Right lung (tissue), 10 donors: ENCODE results near the gene TRAIP. TPM values are rescaled to one million over a fixed set of nuclear protein-coding genes. Genes with fewer than 3 reads are reported as not detected.
"Not testable (repeated sequence)": the region's sequence is repeated elsewhere in the genome, so short reads cannot be mapped to it uniquely, and the experiment has no call there.

Experiments used
- DNase-seq, 2 donors: peaks; one replicate each; pipeline ENCODE4 v3.0.0-alpha.2; 2013
- long read RNA-seq, 8 donors: transcript quantifications; one replicate each; lab custom pipeline, GENCODE V29; 2026
- polyA plus RNA-seq, 5 donors: library from polyadenylated mRNA; unstranded; fragments of 120-200 nt; gene quantifications; one replicate each; pipeline versions ENCODE4 v1.2.1 to v1.2.3, GENCODE V29; 2013; ENCODE audit warnings: inconsistent platforms in 1 of 5, low replicate concordance in 1 of 5; ENCODE audit not compliant: insufficient read length in 5 of 5, insufficient read depth in 1 of 5

Gene TRAIP, protein sequence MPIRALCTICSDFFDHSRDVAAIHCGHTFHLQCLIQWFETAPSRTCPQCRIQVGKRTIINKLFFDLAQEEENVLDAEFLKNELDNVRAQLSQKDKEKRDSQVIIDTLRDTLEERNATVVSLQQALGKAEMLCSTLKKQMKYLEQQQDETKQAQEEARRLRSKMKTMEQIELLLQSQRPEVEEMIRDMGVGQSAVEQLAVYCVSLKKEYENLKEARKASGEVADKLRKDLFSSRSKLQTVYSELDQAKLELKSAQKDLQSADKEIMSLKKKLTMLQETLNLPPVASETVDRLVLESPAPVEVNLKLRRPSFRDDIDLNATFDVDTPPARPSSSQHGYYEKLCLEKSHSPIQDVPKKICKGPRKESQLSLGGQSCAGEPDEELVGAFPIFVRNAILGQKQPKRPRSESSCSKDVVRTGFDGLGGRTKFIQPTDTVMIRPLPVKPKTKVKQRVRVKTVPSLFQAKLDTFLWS
- polyA plus RNA-seq, result 10 to 100 TPM in 3 of 5 donors, 1 to 10 TPM in 2; 9.8 to 16.0 (median 12.6) TPM
- long read RNA-seq, donor 1, partial matches to known transcripts, result 0 of 1 reads
- long read RNA-seq, donor 1, other reads (novel, unspliced or antisense), result 0 of 1 reads
- long read RNA-seq, donor 2, partial matches to known transcripts, result 0 of 2 reads
- long read RNA-seq, donor 2, other reads (novel, unspliced or antisense), result 0 of 2 reads
- long read RNA-seq, donor 3, partial matches to known transcripts, result 0 of 2 reads
- long read RNA-seq, donor 3, other reads (novel, unspliced or antisense), result 0 of 2 reads
- long read RNA-seq, donor 4, result 0 reads
- long read RNA-seq, donor 5, result 0 reads
- long read RNA-seq, donor 6, partial matches to known transcripts, result 0 of 2 reads
- long read RNA-seq, donor 6, other reads (novel, unspliced or antisense), result 0 of 2 reads
- long read RNA-seq, donor 7, partial matches to known transcripts, result 0 of 5 reads
- long read RNA-seq, donor 7, other reads (novel, unspliced or antisense), result 0 of 5 reads
- long read RNA-seq, donor 8, partial matches to known transcripts, result 86 of 86 reads
- long read RNA-seq, donor 8, other reads (novel, unspliced or antisense), result 0 of 86 reads

GRCh38 chr3:49856181-49857005 lies at the start of gene TRAIP:
TRAIP (minus strand) TSS chr3:49856564; CDS start chr3:49856453, 111 bp downstream.
- peak; percentile 95 to 97 for DNase-seq

GRCh38 chr3:49904448-49904847 lies 48.1 kb upstream of the TRAIP start:
- not testable (repeated sequence) for DNase-seq

DNA sequence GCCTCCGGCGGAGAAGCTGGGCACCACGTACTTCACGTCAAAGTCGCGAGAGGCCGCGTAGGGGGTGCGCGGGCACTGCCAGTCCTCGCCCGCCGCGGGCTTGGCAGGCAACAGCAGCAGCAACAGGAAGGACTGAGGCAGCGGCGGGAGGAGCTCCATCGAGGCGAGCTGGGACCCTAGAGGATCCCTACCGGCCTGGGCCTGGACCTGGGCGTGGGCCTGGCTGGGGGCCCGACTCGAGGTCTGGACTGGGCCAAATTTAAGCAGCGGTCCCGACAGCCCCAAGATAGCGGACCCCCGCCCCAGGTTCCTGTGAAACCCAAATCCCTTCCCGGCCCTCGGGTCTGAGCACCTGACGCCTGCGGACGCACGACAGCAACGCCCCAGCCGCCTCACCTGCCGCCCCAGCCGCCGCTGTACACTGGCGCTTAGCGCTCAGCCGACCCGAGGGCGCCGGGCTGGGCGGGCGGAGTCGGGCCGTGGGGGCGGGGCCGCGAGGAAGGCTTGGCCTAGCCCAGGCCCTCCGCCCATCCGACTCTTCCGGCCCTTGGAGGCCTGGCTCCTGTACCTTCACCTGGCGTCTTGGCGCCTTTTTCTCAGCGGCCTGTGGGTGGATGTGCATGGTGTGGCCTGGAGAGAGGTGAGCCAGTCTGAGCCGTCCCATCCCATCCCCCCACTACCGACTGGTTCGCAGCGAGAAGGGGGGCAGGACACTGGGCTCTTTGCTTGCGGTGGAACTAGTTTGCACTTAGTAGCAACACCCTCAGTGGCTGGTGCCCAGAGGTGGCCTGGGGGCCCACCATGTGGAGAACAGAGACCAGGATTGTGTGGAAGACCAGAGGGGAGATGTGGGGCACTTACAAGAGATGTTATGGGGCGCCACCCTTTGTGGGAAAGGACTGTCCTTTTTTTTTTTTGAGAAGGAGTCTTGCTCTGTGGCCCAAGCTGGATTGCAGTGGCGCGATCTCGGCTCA lies 47.4 kb upstream of the TRAIP start, which contains the start of gene MST1R:
Gene MST1R (minus strand): TSS at position 423 of the 974 bp plus-strand sequence. CDS start 264 bp downstream, at position 159.
- peak; percentile 59 to 67 for DNase-seq

DNA sequence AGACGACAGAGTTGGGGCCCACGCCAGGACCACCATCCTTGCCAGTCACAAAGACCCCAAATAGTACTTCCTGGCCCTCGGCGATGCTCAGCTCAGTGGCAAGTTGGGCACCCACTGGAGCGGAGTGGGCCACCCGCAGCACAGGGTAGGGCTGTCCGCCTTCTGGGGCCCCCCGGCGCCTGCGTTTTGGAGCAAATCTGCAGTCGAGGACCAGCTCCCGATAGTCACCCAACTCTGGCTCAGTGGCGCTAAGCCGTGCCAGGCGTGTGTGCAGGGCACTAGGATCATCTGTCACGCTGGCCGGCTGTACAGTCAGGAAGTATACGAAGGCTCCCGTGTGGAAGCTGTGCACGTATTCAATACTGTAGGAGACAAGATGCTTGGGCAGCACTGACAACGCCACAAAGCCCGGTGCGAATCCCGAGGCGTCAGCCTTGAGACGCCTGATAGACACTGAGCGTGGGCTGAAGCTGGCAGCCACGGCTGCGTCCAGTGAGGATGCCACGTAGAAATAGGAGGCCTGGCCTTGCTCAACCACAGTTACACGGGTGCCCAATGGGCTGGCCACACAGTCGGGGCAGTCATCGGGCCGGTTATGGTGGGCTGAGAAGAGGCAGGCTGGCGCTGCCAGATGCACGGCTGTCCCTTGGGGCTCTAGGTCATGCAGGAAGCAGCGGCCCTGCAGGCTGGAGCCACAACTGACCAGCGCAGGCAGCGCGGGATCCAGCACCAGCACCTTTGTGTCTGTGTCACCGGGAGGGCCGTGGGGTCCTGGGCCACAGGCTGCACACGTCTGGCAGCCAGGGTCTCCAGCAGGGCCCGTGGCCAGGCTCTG lies 46.4 kb upstream of the TRAIP start:
- DNase-seq, result no peak

DNA sequence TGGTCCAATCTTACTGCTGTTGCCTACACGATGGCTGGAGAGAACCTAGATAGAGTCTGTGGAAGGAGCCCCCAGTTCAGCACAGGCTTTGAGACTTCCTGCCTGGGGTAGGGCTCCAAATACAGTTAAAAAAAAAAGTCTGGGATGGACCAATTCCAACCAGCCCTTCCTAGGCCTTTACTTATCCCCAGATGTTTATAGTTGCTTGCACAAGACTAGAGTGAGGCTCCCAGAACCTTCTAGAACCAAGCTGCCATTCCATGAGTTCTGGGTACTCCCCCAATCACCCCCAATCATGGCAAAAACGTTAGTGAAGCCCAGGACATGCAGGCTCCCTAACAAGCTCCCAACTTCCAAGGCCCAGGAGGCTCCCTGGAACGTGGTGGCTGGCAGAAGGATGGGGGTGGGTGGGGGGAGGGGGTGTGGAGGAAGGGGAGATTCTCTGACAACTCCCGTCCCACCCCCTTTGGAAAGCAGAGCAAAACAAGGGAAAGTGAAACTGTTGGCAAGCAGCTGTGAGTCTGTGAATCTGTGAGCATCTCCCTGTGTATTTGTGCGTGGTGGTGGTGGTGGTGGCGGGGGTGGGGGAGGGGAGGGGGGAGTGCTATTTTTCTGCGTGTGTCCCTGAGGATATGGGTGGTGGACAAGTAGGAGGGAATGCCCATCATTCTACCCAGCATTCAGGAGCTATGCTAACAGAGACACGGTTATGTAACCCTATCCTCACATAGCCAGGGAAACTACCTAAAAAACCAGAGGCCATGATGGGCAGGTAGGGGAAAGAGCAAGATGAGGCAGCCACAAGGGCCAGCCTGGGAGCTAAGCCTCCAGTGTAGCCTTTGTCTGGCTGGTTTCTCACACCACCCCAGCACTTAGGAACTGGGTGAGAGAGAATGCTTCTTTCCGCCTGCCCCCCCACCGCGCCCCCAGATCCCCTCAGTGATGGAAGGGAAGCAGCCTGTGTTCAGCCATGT lies 45.3 kb upstream of the TRAIP start:
- peak; percentile 35 to 36 for DNase-seq

- DNase-seq, result no peak
These were observed 44.3 kb upstream of the TRAIP start for GRCh38 chr3:49900491-49901153.

GRCh38 chr3:49899815-49900214 lies 43.5 kb upstream of the TRAIP start:
- no peak for DNase-seq

DNA sequence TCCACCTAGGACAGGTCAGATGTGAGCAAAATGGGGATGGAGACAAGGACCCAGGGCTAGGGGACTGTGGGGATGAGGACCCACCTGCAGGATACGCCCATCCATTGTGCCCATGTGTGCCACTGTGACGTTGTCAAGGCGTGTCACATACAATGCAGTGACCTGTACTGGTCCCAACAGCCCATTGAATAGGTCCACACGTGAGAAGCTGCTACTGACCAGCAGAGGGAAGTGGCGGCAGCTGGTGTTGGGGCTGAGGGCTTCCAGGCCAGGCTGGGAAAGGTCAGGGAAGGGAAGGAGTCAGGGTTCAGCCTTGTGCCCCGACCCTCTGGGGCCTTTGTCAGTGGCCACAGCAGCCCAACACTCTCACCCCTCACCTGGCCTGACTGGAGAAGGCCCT lies 42.6 kb upstream of the TRAIP start:
- no peak for DNase-seq

DNA sequence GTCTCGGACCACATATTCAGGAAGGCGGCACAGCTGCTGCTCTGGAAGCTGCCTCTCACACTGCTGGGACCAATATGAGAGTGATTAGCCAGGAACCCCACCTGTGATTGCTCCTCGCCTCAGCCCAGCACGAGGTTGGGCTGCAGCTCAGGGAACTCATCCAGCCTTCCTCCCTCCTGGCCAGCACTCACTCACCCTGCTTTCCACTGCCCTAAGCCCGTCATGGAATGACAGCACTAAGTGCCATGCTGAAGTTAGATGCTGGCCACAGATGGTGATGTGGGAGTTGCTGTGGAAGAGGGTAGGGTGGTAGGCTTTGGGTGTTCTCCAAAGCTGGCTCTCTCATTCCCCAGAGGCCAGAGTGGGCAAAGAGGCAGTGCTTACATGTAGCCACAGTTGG lies 40.0 kb upstream of the TRAIP start:
- no peak for DNase-seq

DNA sequence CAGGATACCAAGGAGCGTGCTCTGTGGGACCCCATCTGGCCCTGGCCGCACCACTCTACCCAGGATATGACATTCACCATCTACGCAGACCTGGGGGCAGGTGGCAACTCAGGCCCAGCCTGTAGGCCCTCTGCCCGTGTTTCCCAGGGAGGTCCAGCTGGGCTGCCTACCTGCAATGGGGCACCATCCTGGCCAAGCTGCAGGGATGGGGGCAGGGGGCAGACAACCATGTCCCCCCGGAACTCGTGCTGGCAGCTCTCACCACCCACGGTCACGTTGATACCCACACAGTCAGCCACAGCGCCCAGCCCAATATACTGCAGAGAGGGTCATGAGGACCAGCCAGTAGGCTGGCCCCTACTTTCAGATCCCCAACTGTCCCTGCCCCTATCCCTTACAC lies 39.4 kb upstream of the TRAIP start:
- DNase-seq, result no peak

DNA sequence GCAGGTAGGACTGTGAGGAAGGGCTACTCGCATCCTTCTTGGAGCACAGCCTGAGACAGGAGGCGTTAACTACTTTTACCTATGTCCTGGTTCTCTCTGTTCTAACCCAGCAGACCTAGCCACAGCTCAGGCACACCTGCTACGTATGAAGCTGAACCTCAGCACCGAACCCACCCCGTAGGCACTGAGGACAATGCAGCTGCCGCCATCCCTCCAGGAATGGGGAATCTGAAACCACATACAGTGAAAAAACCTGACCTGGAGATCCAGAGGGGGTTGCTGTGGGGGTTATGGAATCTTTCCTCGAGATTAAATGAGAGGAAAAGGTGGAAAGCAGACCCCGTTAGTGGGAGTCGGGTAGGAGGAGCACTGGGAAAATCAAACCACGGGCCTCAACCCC lies 32.9 kb upstream of the TRAIP start:
- no peak for DNase-seq

DNA sequence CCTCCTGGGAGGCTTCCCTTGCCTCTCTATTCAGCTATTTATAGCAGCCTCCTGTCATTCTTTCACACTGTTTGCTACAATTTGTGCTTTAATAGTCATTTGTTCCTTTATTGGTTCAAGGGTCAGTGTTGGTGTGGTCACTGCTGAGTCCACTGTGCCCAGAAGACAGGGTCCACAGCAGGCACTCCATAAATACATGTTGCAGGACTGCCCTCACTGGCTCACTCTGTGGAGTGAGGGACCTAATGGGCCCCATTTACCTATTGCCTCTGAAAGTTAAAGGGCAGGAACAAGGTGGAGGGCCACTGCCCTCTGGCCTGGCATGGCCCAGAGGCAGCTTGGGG lies 30.5 kb upstream of the TRAIP start:
- no peak for DNase-seq

- no peak for DNase-seq
These were observed 27.6 kb upstream of the TRAIP start for GRCh38 chr3:49883998-49884397.

DNA sequence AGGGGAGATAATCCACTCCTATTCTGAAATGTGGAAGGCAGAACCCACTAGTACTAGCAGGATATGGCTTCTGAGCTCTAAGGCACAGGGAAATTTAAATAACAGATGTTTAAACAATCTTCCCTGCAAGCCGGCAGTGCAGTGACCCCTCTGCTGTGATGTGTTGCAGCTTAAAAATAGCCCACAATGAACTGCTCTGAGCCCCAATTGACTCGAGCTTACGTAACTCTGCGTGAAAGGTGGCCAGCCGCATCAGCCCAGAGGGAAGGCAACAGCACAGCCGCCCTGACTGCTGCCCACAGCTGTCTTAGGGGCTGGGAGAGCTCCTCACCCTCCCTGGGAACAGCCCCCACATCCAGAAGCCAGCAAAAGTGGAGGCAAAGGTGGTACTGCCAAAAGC lies 25.8 kb upstream of the TRAIP start:
- DNase-seq, result peak; percentile 77 to 82

DNA sequence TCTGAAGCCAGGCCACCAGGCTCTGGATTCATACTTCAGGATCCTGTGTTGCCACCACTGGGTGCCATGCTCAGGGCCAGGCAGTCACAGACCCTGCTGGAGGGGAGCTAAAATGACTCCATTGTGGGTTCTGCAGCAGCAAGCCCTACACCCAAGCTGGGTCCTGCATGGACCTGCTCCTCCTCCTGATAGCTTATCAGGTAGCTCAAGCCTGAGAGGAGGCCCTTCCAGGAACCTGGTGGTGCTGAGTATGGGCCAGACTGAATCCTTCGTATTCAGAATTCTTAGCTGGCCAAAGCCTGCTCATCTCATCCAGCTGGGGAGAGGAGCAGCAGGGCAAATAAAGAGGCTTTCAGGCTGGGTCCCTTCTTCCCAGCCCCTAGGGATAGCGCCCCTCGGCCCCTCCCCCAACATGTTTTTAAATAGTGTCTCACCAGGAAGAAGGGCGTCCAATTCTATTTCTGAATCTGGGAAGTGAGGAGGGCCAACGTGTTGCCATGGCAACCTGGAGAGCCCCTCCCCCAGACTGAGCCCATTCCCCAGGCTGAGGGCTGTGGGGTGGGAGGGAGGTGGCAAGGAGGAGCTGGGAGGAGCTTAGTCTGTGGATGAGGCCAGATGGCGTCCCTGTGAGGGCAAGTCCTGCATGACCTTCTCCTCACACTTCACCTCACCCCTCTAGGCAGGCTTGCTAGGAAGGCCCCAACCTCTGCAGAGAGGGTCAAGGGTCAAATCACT lies 24.4 kb upstream of the TRAIP start:
- no peak for DNase-seq

DNA sequence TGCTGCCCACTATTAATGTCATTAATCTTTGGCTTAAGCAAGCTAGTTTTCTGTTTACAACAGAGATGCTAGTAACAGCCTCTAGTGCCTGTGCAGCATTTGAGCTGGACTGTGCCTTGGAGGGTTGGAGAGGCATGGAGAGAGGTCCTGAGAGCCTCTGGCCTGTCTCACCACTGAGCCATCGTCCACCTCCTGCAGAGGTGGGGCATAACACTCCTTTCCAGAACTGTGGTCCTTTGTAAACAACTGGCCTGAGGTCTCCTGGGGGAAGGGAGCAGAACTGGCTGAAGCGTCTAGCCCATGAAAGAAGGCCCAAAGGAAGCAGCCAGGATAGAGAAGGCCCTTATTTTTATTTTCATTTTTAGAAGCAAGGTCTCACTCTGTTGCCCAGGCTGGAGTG lies 23.4 kb upstream of the TRAIP start:
- no peak for DNase-seq

- DNase-seq, result no peak
These were observed 22.3 kb upstream of the TRAIP start for GRCh38 chr3:49878686-49879085.
